Small intestine (tissue), 7 donors: Measurements from ENCODE around the gene PRKAG1. TPM values are rescaled to one million over a fixed set of nuclear protein-coding genes. Genes with fewer than 3 reads are reported as not detected.
A peak's percentile ranks its signal among the peaks of the same experiment; 100 is the strongest.

Experiments used
- DNase-seq, 2 donors: peaks; one replicate each; pipeline versions ENCODE4 v3.0.0 to v3.0.0-alpha.2; 2013
- FAIRE-seq: peaks from 2 replicates; lab custom pipeline; 2012; peaks lifted over from hg19 to GRCh38; lab: Jason Lieb, UNC
- H3K27ac ChIP-seq, 3 donors: one replicate each; pipeline ENCODE4 v1.5.1; 2013; ENCODE audit warnings: low read length in 2 of 3, mild to moderate bottlenecking in 2 of 3, control low read depth in 1 of 3, inconsistent platforms in 1 of 3, low read depth in 1 of 3, moderate library complexity in 1 of 3
- H3K27me3 ChIP-seq, 3 donors: one replicate each; pipeline ENCODE4 v1.6.1; 2013; ENCODE audit warnings: low read length in 3 of 3, inconsistent platforms in 1 of 3; ENCODE audit not compliant: control insufficient read depth in 3 of 3, insufficient read depth in 3 of 3
- H3K36me3 ChIP-seq, 3 donors: one replicate each; pipeline ENCODE4 v1.6.1; 2013; ENCODE audit warnings: low read length in 3 of 3, inconsistent platforms in 1 of 3, low read depth in 1 of 3, mild to moderate bottlenecking in 1 of 3, moderate library complexity in 1 of 3; ENCODE audit not compliant: control insufficient read depth in 3 of 3, insufficient read depth in 2 of 3
- H3K4me1 ChIP-seq, 3 donors: one replicate each; pipeline ENCODE4 v1.6.1; 2013; ENCODE audit warnings: low read length in 2 of 3, inconsistent platforms in 1 of 3, low read depth in 1 of 3, mild to moderate bottlenecking in 1 of 3, moderate library complexity in 1 of 3; ENCODE audit not compliant: control insufficient read depth in 3 of 3, insufficient read depth in 2 of 3
- H3K4me3 ChIP-seq, 3 donors: one replicate each; pipeline ENCODE4 v1.5.1; 2013; ENCODE audit warnings: low read length in 3 of 3, control low read depth in 1 of 3, inconsistent platforms in 1 of 3, low read depth in 1 of 3, mild to moderate bottlenecking in 1 of 3, moderate library complexity in 1 of 3
- H3K9me3 ChIP-seq, 2 donors: one replicate each; pipeline ENCODE4 v1.6.1; 2013; ENCODE audit warnings: low read depth in 1 of 2, low read length in 1 of 2; ENCODE audit not compliant: control insufficient read depth in 2 of 2, insufficient read depth in 1 of 2
- WGBS, 3 donors: extraction: QIAGEN DNeasy Blood & Tissue Kit; methylation state at CpG; one replicate each; pipeline ENCODE4 v1.1.7; 2013; 5-methylcytosine and 5-hydroxymethylcytosine counted together
- polyA plus RNA-seq, 4 donors: library from polyadenylated mRNA; stranded (reverse) in 3 of 4; unstranded in 1 of 4; fragments of 200-250 nt in 3 of 4; fragments of 120-200 nt in 1 of 4; gene quantifications; one replicate each; pipeline versions ENCODE4 v1.2.1 to v1.2.3, GENCODE V29; 2013
- donor health status: healthy with polysubstance abuse.
- donor health status: control.
- donor health status: control.
- donor health status: Bipolar disorder and iron deficiency.
- donor health status: healthy.

The PRKAG1 gene
- polyA plus RNA-seq, 4 donors = 50.0 to 69.7 (median 60.6) TPM

DNA sequence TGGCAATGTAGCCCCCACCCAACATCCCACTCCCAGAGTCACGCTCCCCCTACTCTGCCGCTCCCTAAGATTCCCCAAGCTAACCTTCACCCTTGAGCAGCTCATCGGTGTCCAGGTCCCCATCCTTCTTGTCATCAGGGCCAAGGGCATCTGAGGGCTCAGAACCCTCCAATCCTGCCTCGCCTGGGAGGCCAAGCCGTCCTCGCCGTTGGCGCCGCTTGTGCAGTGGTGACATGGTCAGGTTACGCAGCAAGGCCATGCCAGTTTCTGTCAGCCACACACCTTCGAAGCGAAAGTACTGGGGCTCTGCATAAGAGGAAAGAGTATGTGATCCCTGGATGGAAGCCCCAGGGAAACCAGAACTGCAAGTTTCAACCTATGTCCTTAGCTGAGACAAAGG is 26.1 kb upstream of the PRKAG1 start:
- Histone ChIP-seq H3K4me3 (no peak overlapping the region), H3K36me3 (peaks cover 39 to 94% (median 60%) of the 10 kb centered on the region in 3 donors), H3K27me3 (no peaks in the 10 kb centered on the region), H3K9me3 (no peaks in the 10 kb centered on the region), H3K4me1 (no peaks in the 10 kb centered on the region), H3K27ac (no peak overlapping the region)
- WGBS, 3 donors = 95 to 97% (median 95%) methylated on average over 12 of the region's 12 CpGs
- FAIRE-seq = no peak
- no peak for DNase-seq

DNA sequence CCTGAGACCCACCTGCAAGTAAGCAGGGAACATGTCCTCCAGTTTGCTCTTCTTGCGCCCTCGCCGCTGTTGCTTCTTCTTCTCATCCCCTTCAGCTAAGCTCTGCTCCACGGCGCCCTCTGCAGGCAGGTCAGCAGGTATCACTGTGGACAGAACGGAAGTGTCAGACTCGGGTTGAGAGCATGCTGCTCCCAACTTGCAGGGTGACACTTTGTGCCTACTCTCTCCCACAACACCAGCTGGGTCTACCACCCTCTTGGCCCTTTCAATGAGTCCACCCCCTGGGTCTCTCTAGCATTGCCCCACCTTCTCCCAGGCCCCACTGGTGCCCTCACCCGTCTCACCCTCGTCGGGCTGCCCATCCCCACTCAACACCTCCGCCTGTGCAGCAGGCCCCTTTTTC is 25.3 kb upstream of the PRKAG1 start:
- Histone ChIP-seq H3K27me3 (no peaks in the 10 kb centered on the region), H3K4me1 (no peaks in the 10 kb centered on the region), H3K9me3 (no peaks in the 10 kb centered on the region), H3K36me3 (peaks cover 40 to 94% (median 63%) of the 10 kb centered on the region in 3 donors), H3K4me3 (no peak overlapping the region), H3K27ac (no peak overlapping the region)
- DNase-seq = peak; percentile 58 to 66
- WGBS, 3 donors = 58 to 60% (median 60%) methylated on average over 11 of the region's 11 CpGs
- FAIRE-seq = no peak

- 92 to 95% (median 94%) methylated on average over 4 of the region's 4 CpGs for WGBS, 3 donors
- Histone ChIP-seq H3K27me3 (no peaks in the 10 kb centered on the region), H3K4me1 (no peaks in the 10 kb centered on the region), H3K36me3 (peaks cover 41 to 98% (median 63%) of the 10 kb centered on the region in 3 donors), H3K4me3 (no peak overlapping the region), H3K9me3 (no peaks in the 10 kb centered on the region), H3K27ac (no peak overlapping the region)
- FAIRE-seq (no peak), DNase-seq (no peak)
These were observed 24.7 kb upstream of the PRKAG1 start for GRCh38 chr12:49043241-49043640.

DNA sequence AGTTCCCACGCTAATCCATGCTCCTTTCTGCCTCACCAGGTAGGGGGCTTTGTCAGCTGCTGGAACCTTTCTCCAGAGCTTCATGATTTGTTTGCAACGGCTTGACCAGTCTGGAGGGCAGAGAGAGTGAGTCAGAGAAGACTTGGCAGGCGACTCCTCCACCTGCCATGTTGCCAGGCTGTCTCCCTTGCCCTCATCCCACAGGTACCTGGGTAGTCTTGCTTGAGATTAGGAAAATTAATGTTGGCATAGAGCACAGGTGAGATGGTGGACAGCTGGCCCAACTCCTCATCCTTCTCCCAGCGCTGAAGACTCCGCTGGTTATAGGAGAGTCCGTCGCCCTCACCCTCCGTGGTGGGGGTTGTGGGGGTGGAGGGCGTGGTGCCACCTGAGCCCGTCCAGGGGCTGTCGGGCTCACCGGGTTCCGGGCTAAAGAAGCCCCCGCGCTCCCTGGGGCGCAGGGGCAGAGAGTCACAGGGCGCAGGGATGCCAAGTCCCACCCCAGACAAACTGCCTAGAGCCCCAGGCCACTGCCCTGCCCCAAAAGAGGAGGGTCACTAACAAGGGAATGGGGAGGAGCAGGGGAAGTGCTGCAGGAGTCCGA is 23.4 kb upstream of the PRKAG1 start:
- peaks cover 46 to 99% (median 68%) of the 10 kb centered on the region in 3 donors for H3K36me3 ChIP-seq
- H3K27me3 ChIP-seq = no peaks in the 10 kb centered on the region
- WGBS, 3 donors = 87 to 92% (median 90%) methylated on average over 17 to 18 of the region's 18 CpGs
- H3K9me3 ChIP-seq = no peaks in the 10 kb centered on the region
- DNase-seq (no peak), FAIRE-seq (no peak)
- no peak overlapping the region for H3K27ac ChIP-seq
- H3K4me1 ChIP-seq = no peaks in the 10 kb centered on the region
- H3K4me3 ChIP-seq = no peak overlapping the region

DNA sequence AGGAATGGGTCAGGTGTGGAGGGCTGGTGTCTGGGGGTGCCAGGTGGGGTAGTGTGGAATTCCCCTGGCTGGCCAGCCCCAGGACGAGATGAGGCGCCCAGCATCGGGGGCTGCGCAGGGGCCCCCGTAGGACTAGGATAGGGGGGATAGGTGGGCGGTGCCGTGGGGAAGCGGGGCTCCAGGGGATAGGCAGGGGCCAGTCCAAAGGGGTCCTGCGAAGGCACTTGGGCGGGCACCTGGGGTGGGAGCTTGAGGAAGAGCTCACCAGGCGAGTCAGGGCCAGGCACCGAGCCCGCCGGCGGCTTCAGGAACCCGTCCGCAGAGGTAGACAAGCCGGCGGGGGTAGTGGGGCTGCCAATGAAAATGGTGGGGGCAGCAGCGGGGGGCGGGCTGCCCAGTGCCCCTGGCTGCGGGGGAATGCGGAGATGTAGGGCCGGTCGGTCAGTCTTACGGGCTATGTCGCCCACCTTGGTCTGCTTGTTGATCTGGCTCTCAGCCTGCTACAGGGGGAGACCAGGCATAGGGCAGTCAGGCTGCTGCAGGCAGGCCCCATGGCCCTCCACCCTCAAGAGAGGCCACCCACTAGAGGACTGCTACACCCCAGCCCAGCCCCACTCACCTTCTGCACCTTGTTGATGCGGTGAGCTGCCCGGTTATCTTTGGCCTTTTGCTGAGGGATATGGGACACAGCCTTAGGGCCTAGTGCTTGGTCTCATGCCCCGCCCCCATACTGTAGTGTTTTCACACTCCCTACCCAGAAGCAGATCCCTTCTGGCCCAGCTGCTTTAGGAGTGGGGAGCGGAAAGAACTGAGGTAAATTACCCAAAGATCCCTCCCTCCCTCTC is 22.7 kb upstream of the PRKAG1 start:
- 94 to 97% (median 96%) methylated on average over 24 to 31 of the region's 31 CpGs for WGBS, 3 donors
- Histone ChIP-seq H3K36me3 (peaks cover 46 to 97% (median 72%) of the 10 kb centered on the region in 3 donors), H3K4me1 (no peaks in the 10 kb centered on the region), H3K27ac (no peak overlapping the region), H3K27me3 (no peaks in the 10 kb centered on the region), H3K4me3 (no peak overlapping the region), H3K9me3 (no peaks in the 10 kb centered on the region)
- FAIRE-seq = no peak
- DNase-seq = no peak

DNA sequence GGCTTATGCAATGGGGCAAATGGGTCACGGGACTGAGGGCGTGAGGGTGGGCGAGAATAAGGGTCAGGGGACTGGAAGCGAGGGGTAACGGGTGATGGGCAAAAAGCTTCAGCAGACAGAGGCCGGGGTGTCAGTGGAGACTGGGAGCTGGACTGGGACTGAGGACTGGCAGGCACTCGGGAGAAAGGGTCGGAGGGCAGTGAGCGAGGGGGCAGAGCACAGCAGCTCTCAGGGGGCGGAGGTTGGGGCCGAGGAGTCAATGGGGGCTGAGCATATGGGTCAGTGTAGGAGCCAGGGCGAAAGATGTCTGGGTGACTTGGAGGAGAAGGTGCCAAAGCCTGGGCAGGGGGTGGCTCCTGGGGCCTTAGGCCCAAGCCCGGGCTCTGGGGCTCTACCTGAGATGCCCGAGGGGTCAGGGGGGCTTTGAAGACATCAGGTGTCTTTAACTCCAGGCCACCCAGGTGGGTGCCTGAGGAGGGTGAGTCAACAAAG is 21.8 kb upstream of the PRKAG1 start:
- no peaks in the 10 kb centered on the region for H3K27me3 ChIP-seq
- no peaks in the 10 kb centered on the region for H3K4me1 ChIP-seq
- no peak overlapping the region for H3K27ac ChIP-seq
- H3K36me3 ChIP-seq = peaks cover 46 to 92% (median 69%) of the 10 kb centered on the region in 3 donors
- DNase-seq = no peak
- 93 to 95% (median 94%) methylated on average over 14 of the region's 14 CpGs for WGBS, 3 donors
- no peaks in the 10 kb centered on the region for H3K9me3 ChIP-seq
- no peak overlapping the region for H3K4me3 ChIP-seq
- no peak for FAIRE-seq

DNA sequence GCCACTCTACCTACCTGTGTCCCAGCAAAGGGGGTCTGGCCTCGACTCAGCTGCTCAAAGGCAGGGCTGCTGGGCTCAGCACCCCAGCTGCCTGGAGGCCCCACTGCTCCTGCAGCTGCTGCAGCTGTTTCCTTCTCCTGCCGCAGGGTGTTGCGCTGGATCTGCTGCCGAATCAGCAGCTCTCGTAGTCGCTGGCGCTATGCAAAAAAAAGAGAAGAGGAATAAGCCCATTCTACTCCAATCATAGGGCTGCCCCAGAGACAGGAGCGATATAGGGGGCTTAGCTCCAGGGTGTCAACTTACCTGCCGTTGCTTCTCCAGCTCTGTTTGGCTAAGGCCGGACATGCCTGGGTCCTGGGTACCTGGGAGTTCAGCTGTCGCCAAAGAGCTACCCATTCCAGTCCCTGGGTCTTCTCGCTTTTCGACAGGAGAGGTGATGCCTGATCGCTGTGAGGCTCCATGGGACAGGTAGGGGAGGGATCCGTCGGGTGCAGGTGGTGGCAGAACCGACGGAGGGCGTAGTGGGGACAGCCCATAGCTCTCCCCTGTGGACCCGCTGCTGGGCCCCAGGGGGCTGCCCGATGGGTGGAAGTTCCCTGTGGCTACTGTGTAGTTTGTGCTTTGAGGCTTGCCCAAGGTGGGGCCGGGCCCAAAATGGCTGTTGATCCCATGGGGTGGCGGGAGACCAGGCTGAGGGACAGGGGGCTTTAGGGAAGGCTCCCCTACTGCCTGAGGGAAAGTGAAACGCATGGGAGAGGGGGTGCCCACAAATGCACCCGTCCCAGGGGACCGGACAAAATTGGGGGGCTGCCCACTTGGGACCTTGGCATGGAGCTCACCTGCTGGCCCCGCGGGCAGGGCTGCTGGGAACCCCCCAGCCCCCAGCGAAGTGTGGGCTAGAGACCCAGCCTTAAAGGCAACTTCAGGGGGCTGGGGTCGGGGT is 21.1 kb upstream of the PRKAG1 start:
- Histone ChIP-seq H3K4me3 (no peak overlapping the region), H3K27me3 (no peaks in the 10 kb centered on the region), H3K27ac (no peak overlapping the region), H3K36me3 (peaks cover 43 to 88% (median 72%) of the 10 kb centered on the region in 3 donors), H3K4me1 (no peaks in the 10 kb centered on the region), H3K9me3 (no peaks in the 10 kb centered on the region)
- DNase-seq = no peak
- 92 to 96% (median 93%) methylated on average over 30 of the region's 30 CpGs for WGBS, 3 donors
- FAIRE-seq = no peak
